ENCODE data around the gene RACK1.

GRCh38 chr5:181217803-181218062 is 26.0 kb downstream of the RACK1 start:
- no peak for TF ChIP-seq POLR2A (IDR thresholded peaks at IDR 0.05; ENCODE audit: low read length)
- no peak for TF ChIP-seq GATA1 (IDR thresholded peaks at IDR 0.05; ENCODE audit: low read depth, low read length)
